Right cardiac atrium (tissue), 5 donors: ENCODE measurements around the gene SRCAP. TPM values are rescaled to one million over a fixed set of nuclear protein-coding genes. Genes with fewer than 3 reads are reported as not detected.

Experiments used
- ATAC-seq, 2 donors: fragments of 200-7000 bp; cut with Tn5 transposase; one replicate each; pipeline versions ENCODE4 v1.8.0 to v1.9.1; 2020; ENCODE audit warnings: moderate library complexity in 2 of 2, mild to moderate bottlenecking in 1 of 2
- DNase-seq, 3 donors: peaks; one replicate each; pipeline ENCODE4 v3.0.0-alpha.2; 2020
- H3K27ac ChIP-seq: one replicate; pipeline ENCODE4 v1.5.1; 2013; ENCODE audit warnings: mild to moderate bottlenecking, low read length, control low read depth, moderate library complexity
- H3K27me3 ChIP-seq: one replicate; pipeline ENCODE4 v1.6.1; 2013; ENCODE audit not compliant: control insufficient read depth, insufficient read depth
- H3K4me1 ChIP-seq: one replicate; pipeline ENCODE4 v1.6.1; 2013; ENCODE audit warnings: low read length; ENCODE audit not compliant: control insufficient read depth, insufficient read depth
- H3K4me3 ChIP-seq: one replicate; pipeline ENCODE4 v1.5.1; 2013; ENCODE audit warnings: low read length, control low read depth
- H3K9me3 ChIP-seq: one replicate; pipeline ENCODE4 v1.6.1; 2013; ENCODE audit warnings: low read length; ENCODE audit not compliant: control insufficient read depth
- WGBS: extraction: QIAGEN DNeasy Blood & Tissue Kit; methylation state at CpG from one replicate; pipeline ENCODE4 v1.1.7; 2013; 5-methylcytosine and 5-hydroxymethylcytosine counted together
- intact Hi-C, 4 donors: fragments of 100-400 bp; cut with DNase I; formaldehyde crosslinking; loops; one replicate each; pipeline versions ENCODE4 v1.11.0 to v1.14.0; 2022 to 2023
- polyA plus RNA-seq: library from polyadenylated mRNA; stranded (reverse); fragments of 200-250 nt; gene quantifications from one replicate; pipeline ENCODE4 v1.2.3, GENCODE V29; 2013
- total RNA-seq, 4 donors: library from RNA; stranded (reverse); fragmentation: NEBNext Ultra II Directional; extraction: Animal tissue kit (Norgen Biotek cat#: 25700); gene quantifications; one replicate each; pipeline ENCODE4 v1.2.1, GENCODE V29; 2021
- donor health status: healthy with polysubstance abuse.
- donor health status: DM: no; HTN: yes; CAD: no.
- donor health status: DM: no; HTN: no; CAD: no.
- donor health status: DM: no; HTN: yes; CAD: no; lungs with severe emphysema.
- donor health status: DM: yes; HTN: yes; CAD: no.

The SRCAP gene
- total and polyA plus RNA-seq, 5 donors, result 27.6 to 61.2 (median 43.6) TPM

DNA sequence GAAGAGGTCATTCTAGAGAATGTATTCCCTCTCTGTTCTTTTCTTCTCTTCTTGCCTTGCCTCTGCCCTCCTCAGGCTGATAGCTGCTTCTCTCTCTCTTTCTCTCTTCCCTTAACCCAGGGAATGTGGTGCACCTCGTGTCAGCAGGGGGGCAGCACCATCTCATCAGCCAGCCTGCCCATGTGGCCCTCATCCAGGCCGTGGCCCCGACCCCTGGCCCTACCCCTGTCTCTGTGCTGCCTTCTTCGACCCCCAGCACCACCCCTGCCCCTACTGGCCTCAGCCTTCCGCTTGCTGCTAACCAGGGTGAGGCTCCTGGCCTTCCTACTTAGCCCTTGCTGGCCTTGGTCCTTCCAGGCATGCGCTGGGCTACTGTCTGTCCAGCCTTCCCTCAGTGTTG, 23.5 kb downstream of the SRCAP start:
- no peak for ATAC-seq
- DNase-seq, result no peak
- WGBS, result 77% methylated on average over 6 of the region's 6 CpGs
- Histone ChIP-seq H3K27ac (no peak overlapping the region), H3K4me3 (no peak overlapping the region), H3K27me3 (no peaks in the 10 kb centered on the region), H3K9me3 (no peaks in the 10 kb centered on the region), H3K4me1 (no peaks in the 10 kb centered on the region)
- intact Hi-C loops, result no loop called here

DNA sequence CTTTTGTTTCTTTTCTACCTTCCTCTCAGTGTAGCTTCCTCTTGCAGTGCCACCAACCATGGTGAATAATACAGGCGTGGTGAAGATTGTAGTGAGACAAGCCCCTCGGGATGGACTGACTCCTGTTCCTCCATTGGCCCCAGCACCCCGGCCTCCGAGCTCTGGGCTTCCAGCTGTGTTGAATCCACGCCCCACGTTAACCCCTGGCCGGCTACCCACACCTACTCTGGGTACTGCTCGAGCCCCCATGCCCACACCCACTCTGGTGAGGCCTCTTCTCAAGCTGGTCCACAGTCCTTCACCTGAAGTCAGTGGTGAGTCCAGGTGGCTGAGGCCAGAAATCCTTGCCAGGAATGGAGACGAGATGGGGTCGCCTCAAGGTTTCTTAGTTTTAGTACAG, 23.9 kb downstream of the SRCAP start:
- H3K27me3 ChIP-seq, result no peaks in the 10 kb centered on the region
- DNase-seq (no peak), ATAC-seq (no peak)
- no peak overlapping the region for H3K4me3 ChIP-seq
- 84% methylated on average over 10 of the region's 10 CpGs for WGBS
- no peaks in the 10 kb centered on the region for H3K4me1 ChIP-seq
- intact Hi-C loops, result no loop called here
- H3K9me3 ChIP-seq, result no peaks in the 10 kb centered on the region
- no peak overlapping the region for H3K27ac ChIP-seq

DNA sequence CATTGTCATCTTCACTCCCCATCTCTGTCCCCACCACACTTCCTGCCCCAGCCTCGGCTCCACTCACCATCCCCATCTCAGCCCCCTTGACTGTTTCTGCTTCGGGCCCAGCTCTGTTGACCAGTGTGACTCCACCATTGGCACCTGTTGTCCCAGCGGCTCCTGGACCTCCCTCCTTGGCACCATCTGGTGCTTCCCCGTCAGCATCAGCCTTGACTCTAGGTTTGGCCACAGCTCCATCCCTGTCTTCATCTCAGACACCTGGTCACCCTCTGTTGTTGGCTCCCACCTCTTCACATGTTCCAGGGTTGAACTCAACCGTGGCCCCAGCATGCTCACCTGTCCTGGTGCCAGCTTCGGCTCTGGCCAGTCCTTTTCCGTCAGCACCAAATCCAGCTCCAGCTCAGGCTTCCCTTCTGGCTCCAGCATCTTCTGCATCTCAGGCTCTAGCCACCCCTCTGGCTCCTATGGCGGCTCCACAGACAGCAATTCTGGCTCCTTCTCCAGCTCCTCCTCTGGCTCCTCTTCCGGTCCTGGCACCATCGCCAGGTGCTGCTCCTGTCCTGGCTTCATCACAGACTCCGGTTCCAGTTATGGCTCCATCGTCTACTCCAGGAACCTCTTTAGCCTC, 24.9 kb downstream of the SRCAP start:
- WGBS, result 89% methylated on average over 12 of the region's 12 CpGs
- H3K4me1 ChIP-seq, result no peaks in the 10 kb centered on the region
- intact Hi-C loops, result no loop called here
- no peak overlapping the region for H3K27ac ChIP-seq
- H3K9me3 ChIP-seq, result no peaks in the 10 kb centered on the region
- DNase-seq (no peak), ATAC-seq (peak in 1 of 2 donors; percentile 4)
- no peak overlapping the region for H3K4me3 ChIP-seq
- H3K27me3 ChIP-seq, result no peaks in the 10 kb centered on the region

DNA sequence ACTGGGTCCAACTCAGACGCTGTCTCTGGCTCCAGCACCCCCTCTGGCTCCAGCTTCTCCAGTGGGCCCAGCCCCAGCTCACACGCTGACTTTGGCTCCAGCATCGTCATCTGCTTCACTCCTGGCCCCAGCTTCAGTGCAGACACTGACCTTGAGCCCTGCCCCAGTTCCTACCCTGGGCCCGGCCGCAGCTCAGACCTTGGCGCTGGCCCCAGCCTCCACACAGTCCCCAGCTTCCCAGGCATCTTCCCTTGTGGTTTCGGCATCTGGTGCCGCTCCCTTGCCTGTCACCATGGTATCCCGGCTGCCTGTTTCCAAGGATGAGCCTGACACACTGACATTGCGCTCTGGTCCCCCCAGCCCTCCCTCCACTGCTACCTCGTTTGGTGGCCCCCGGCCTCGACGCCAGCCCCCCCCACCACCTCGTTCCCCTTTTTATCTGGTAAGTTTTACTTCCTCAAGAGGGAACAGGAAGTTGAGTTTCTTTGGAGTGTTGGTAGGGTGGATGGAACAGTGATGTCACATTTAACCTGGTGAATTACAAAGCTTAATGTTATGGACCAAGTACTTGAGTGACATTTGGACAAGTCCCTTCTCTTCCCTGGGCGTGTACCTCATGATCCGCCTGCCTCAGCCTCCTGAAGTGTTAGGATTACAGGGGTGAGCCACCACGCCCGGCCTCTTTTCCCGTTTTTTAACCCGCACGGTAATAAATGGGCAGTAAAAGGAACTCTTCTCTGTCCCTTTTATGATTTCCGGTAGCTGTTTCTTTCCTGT, 25.9 kb downstream of the SRCAP start:
- no peaks in the 10 kb centered on the region for H3K9me3 ChIP-seq
- H3K27me3 ChIP-seq, result no peaks in the 10 kb centered on the region
- ATAC-seq (peak; percentile 49 to 50), DNase-seq (peak in 1 of 3 donors; percentile 75)
- no peaks in the 10 kb centered on the region for H3K4me1 ChIP-seq
- WGBS, result 68% methylated on average over 23 of the region's 23 CpGs
- no peak overlapping the region for H3K27ac ChIP-seq
- intact Hi-C loops, result no loop called here
- no peak overlapping the region for H3K4me3 ChIP-seq

DNA sequence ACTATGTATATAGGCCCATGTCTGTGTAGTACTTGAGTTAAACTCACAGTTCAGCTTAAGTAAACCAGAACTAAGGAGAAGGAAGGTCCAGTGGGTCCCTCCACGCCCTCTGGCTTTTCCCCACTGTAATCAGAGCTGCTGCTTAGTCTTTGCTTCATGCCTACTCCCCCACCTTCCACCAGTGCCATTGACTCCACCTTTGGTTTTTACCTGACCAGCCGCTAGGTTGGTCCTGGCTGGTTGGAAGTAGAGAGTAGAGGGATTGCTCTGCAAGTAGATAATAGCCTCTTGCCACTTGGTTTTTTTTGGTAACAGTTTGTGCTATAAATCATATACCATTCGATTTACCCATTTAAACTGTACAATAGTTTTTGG, 26.4 kb downstream of the SRCAP start:
- no peaks in the 10 kb centered on the region for H3K9me3 ChIP-seq
- DNase-seq (no peak), ATAC-seq (no peak)
- H3K4me1 ChIP-seq, result no peaks in the 10 kb centered on the region
- intact Hi-C loops, result no loop called here
- H3K4me3 ChIP-seq, result no peak overlapping the region
- no peak overlapping the region for H3K27ac ChIP-seq
- H3K27me3 ChIP-seq, result no peaks in the 10 kb centered on the region
- 94% methylated on average over 3 of the region's 3 CpGs for WGBS

DNA sequence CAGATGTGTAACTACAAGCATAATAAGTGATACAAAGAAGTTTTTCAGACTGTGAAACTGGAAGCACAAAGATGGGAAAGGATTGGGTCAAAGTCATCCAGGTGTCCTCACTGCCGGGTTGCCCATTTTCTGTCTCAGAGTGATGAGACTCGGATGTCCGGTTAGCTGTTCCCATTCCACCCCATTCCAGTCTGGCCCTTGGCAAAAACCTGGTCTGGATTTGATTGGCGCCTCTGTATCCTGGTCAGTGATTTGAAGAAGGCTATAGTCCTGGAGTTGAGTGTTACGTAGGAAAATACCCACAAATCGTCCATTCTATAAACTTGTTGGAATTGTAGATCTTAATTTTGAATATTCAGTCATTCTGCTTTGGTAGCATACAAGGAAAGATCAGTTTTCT, 29.4 kb downstream of the SRCAP start:
- Histone ChIP-seq H3K4me1 (no peaks in the 10 kb centered on the region), H3K4me3 (no peak overlapping the region), H3K27ac (no peak overlapping the region), H3K9me3 (no peaks in the 10 kb centered on the region), H3K27me3 (no peaks in the 10 kb centered on the region)
- ATAC-seq (no peak), DNase-seq (no peak)
- intact Hi-C loops, result no loop called here
- 91% methylated on average over 6 of the region's 6 CpGs for WGBS

DNA sequence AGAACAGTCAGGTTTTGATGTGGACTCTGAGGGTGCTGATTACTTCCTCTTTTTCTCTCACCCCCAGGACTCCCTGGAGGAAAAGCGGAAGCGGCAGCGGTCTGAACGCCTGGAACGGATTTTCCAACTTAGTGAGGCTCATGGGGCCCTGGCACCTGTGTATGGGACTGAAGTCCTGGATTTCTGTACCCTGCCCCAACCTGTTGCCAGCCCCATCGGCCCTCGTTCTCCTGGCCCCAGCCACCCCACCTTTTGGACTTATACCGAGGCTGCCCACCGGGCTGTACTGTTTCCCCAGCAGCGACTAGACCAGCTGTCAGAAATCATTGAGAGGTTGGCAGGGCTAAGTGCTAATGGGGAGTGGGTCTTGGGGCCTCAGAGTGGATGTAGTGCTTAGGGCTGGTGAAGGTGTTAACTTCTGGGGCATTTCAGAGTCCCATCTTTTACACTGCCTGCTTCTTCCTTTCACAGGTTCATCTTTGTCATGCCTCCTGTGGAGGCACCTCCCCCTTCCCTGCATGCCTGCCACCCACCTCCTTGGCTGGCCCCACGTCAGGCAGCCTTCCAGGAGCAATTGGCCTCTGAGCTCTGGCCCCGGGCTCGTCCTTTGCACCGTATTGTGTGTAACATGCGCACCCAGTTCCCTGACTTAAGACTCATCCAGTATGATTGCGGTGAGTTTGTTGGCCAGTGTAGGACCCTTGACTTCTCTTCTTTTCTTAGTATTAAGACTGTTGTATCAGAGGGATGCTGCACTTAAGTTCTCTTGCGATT, 30.1 kb downstream of the SRCAP start:
- intact Hi-C loops, result no loop called here
- Histone ChIP-seq H3K9me3 (no peaks in the 10 kb centered on the region), H3K27me3 (no peaks in the 10 kb centered on the region), H3K4me1 (no peaks in the 10 kb centered on the region), H3K27ac (no peak overlapping the region), H3K4me3 (no peak overlapping the region)
- peak in 1 of 2 donors; percentile 30 for ATAC-seq
- WGBS, result 82% methylated on average over 17 of the region's 17 CpGs
- no peak for DNase-seq

DNA sequence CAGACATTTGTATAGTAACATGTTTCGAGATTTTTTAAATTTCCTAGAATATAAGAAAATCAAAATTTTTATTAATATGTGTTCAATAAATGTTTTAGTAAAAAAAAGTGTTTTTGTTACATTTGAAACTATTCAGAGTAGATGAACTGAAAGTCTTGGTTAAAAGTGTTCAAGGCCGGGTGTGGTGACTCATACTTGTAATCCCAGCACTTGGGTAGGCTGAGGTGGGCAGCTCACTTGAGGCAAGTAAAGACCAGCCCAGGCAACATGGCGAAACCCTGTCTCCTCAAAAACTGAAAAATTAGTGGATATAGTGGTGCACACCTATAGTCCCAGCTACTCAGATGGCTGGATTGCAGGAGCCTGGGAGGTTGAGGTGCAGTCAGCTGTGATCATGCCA, 32.4 kb downstream of the SRCAP start:
- no peak for DNase-seq
- no peak overlapping the region for H3K4me3 ChIP-seq
- H3K27ac ChIP-seq, result no peak overlapping the region
- 95% methylated on average over 3 of the region's 3 CpGs for WGBS
- intact Hi-C loops, result no loop called here
- H3K27me3 ChIP-seq, result no peaks in the 10 kb centered on the region
- no peaks in the 10 kb centered on the region for H3K4me1 ChIP-seq
- H3K9me3 ChIP-seq, result no peaks in the 10 kb centered on the region
- no peak for ATAC-seq

DNA sequence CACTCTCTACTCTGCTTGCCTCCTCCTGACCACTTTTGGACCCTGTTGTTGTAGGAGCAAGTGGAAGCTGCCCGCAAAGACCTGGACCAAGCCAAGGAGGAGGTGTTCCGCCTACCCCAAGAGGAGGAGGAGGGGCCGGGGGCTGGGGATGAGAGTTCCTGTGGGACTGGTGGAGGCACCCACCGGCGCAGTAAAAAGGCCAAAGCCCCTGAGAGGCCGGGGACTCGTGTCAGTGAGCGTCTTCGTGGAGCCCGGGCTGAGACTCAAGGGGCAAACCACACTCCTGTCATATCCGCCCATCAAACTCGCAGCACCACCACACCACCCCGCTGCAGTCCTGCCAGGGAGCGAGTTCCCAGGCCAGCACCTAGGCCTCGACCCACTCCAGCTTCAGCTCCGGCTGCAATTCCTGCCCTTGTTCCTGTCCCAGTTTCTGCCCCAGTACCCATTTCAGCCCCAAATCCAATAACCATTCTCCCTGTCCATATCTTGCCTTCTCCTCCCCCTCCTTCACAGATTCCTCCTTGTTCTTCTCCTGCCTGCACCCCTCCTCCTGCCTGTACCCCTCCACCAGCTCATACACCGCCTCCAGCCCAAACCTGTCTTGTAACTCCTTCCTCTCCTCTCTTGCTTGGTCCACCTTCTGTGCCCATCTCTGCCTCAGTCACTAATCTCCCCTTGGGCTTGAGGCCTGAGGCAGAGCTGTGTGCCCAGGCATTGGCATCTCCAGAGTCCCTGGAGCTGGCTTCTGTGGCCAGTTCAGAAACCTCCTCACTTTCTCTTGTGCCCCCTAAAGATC, 38.2 kb downstream of the SRCAP start:
- WGBS, result 89% methylated on average over 17 of the region's 17 CpGs
- DNase-seq, result no peak
- Histone ChIP-seq H3K4me1 (peaks cover 6% of the 10 kb centered on the region), H3K27ac (no peak overlapping the region), H3K27me3 (no peaks in the 10 kb centered on the region), H3K9me3 (no peaks in the 10 kb centered on the region), H3K4me3 (no peak overlapping the region)
- ATAC-seq, result no peak
- intact Hi-C loops, result loop anchor here in 1 of 4 donors (5.0 kb wide), 1 partner anchor 35 kb away; no protein-coding TSS in a partner anchor

DNA sequence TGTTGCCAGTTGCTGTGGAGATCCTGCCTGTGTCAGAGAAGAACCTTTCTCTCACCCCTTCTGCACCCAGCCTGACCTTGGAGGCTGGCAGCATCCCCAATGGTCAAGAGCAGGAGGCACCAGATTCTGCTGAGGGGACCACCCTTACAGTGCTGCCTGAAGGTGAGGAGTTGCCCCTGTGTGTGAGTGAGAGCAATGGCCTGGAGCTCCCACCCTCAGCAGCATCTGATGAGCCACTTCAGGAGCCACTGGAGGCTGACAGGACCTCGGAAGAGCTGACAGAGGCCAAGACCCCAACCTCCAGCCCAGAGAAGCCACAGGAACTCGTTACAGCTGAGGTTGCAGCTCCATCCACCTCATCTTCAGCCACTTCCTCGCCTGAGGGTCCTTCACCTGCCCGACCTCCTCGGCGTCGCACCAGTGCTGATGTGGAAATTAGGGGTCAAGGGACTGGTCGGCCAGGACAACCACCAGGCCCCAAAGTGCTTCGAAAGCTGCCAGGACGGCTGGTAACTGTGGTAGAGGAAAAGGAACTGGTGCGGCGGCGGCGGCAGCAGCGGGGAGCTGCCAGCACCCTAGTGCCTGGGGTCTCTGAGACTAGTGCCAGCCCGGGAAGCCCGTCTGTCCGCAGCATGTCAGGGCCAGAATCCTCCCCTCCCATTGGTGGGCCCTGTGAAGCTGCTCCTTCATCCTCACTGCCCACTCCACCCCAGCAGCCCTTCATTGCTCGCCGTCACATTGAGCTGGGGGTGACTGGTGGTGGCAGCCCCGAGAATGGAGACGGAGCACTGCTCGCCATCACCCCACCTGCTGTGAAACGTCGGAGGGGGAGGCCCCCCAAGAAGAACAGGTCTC, 39.0 kb downstream of the SRCAP start:
- Histone ChIP-seq H3K27me3 (no peaks in the 10 kb centered on the region), H3K27ac (no peak overlapping the region), H3K4me3 (no peak overlapping the region), H3K9me3 (no peaks in the 10 kb centered on the region), H3K4me1 (peaks cover 6% of the 10 kb centered on the region)
- intact Hi-C loops, result loop anchor here in 1 of 4 donors (5.0 kb wide), 1 partner anchor 36 kb away; no protein-coding TSS in a partner anchor
- DNase-seq (no peak), ATAC-seq (no peak)
- WGBS, result 87% methylated on average over 25 of the region's 25 CpGs
